ENCODE data around the gene OR8B3.
"Not testable (repeated sequence)": the region's sequence is repeated elsewhere in the genome, so short reads cannot be mapped to it uniquely, and the experiment has no call there.

Gene OR8B3

GRCh38 chr11:124424384-124424921, 25.6 kb upstream of the OR8B3 start, which contains the start of gene OR8B4:
TSS of gene OR8B4 (minus strand) at chr11:124424871. CDS start at chr11:124424871, 0 bp downstream.
- TF ChIP-seq TAF1 (IDR thresholded peaks at IDR 0.05; ENCODE audit: low read depth, low read length) = no peak
- DNase-seq (ENCODE audit: insufficient read length, low spot score) = no peak
- no peak for FAIRE-seq

- TF ChIP-seq SPI1 (IDR thresholded peaks at IDR 0.05; ENCODE audit: low read depth, low read length) (no peak), POLR2A (IDR thresholded peaks at IDR 0.05; ENCODE audit: low read depth, low read length) (no peak), PAX5 (IDR thresholded peaks at IDR 0.05; ENCODE audit: insufficient read depth, low read length, severe bottlenecking) (no peak), POU2F2 (IDR thresholded peaks at IDR 0.05; ENCODE audit: low read depth, low read length) (no peak), POLR2AphosphoS5 (IDR thresholded peaks at IDR 0.05; ENCODE audit: low read depth, low read length) (no peak), TAF1 (IDR thresholded peaks at IDR 0.05; ENCODE audit: low read depth, low read length) (no peak)
- no peak for DNase-seq (ENCODE audit: insufficient read length, low spot score)
- FAIRE-seq = no peak
Measured at GRCh38 chr11:124421043-124421442, 22.2 kb upstream of the OR8B3 start.

- DNase-seq (ENCODE audit: insufficient read length, low spot score) (no peak), FAIRE-seq (no peak)
- TF ChIP-seq PAX5 (IDR thresholded peaks at IDR 0.05; ENCODE audit: insufficient read depth, low read length, severe bottlenecking) = no peak
- no peak for TF ChIP-seq SPI1 (IDR thresholded peaks at IDR 0.05; ENCODE audit: low read depth, low read length)
- no peak for TF ChIP-seq POU2F2 (IDR thresholded peaks at IDR 0.05; ENCODE audit: low read depth, low read length)
- no peak for TF ChIP-seq TAF1 (IDR thresholded peaks at IDR 0.05; ENCODE audit: low read depth, low read length)
- TF ChIP-seq POLR2AphosphoS5 (IDR thresholded peaks at IDR 0.05; ENCODE audit: low read depth, low read length) = no peak
- no peak for TF ChIP-seq POLR2A (IDR thresholded peaks at IDR 0.05; ENCODE audit: low read depth, low read length)
Measured at GRCh38 chr11:124415356-124415923, 16.6 kb upstream of the OR8B3 start.

- DNase-seq (ENCODE audit: insufficient read length, low spot score) (no peak), FAIRE-seq (no peak)
- TF ChIP-seq POLR2AphosphoS5 (IDR thresholded peaks at IDR 0.05; ENCODE audit: low read depth, low read length) (no peak), SPI1 (IDR thresholded peaks at IDR 0.05; ENCODE audit: low read depth, low read length) (no peak), PAX5 (IDR thresholded peaks at IDR 0.05; ENCODE audit: insufficient read depth, low read length, severe bottlenecking) (no peak), POU2F2 (IDR thresholded peaks at IDR 0.05; ENCODE audit: low read depth, low read length) (no peak), POLR2A (IDR thresholded peaks at IDR 0.05; ENCODE audit: low read depth, low read length) (no peak), TAF1 (IDR thresholded peaks at IDR 0.05; ENCODE audit: low read depth, low read length) (no peak)
Measured at GRCh38 chr11:124409906-124410305, 11.1 kb upstream of the OR8B3 start.

GRCh38 chr11:124405581-124405980, 6.8 kb upstream of the OR8B3 start:
- DNase-seq (ENCODE audit: insufficient read length, low spot score) (no peak), FAIRE-seq (no peak)
- TF ChIP-seq POU2F2 (IDR thresholded peaks at IDR 0.05; ENCODE audit: low read depth, low read length) (no peak), POLR2AphosphoS5 (IDR thresholded peaks at IDR 0.05; ENCODE audit: low read depth, low read length) (no peak)

- not testable (repeated sequence) for FAIRE-seq; DNase-seq (ENCODE audit: insufficient read length, low spot score)
Measured at GRCh38 chr11:124403186-124403585, 4.4 kb upstream of the OR8B3 start.

GRCh38 chr11:124402326-124402922, 3.6 kb upstream of the OR8B3 start:
- no peak for TF ChIP-seq POLR2AphosphoS5 (IDR thresholded peaks at IDR 0.05; ENCODE audit: low read depth, low read length)
- TF ChIP-seq POLR2A (IDR thresholded peaks at IDR 0.05; ENCODE audit: low read depth, low read length) = no peak
- no peak for TF ChIP-seq TAF1 (IDR thresholded peaks at IDR 0.05; ENCODE audit: low read depth, low read length)
- no peak for TF ChIP-seq SPI1 (IDR thresholded peaks at IDR 0.05; ENCODE audit: low read depth, low read length)
- TF ChIP-seq POU2F2 (IDR thresholded peaks at IDR 0.05; ENCODE audit: low read depth, low read length) = no peak
- no peak for TF ChIP-seq PAX5 (IDR thresholded peaks at IDR 0.05; ENCODE audit: insufficient read depth, low read length, severe bottlenecking)
- FAIRE-seq = peak; percentile 80
- DNase-seq (ENCODE audit: insufficient read length, low spot score) = peak; percentile 39

- DNase-seq (ENCODE audit: insufficient read length, low spot score); FAIRE-seq: not testable (repeated sequence)
Measured at GRCh38 chr11:124396847-124397246, 2.0 kb downstream of the OR8B3 start.

GRCh38 chr11:124394408-124394807, 4.4 kb downstream of the OR8B3 start:
- TF ChIP-seq TAF1 (IDR thresholded peaks at IDR 0.05; ENCODE audit: low read depth, low read length) (no peak), PAX5 (IDR thresholded peaks at IDR 0.05; ENCODE audit: insufficient read depth, low read length, severe bottlenecking) (no peak), POU2F2 (IDR thresholded peaks at IDR 0.05; ENCODE audit: low read depth, low read length) (no peak), SPI1 (IDR thresholded peaks at IDR 0.05; ENCODE audit: low read depth, low read length) (no peak), POLR2A (IDR thresholded peaks at IDR 0.05; ENCODE audit: low read depth, low read length) (no peak), POLR2AphosphoS5 (IDR thresholded peaks at IDR 0.05; ENCODE audit: low read depth, low read length) (no peak)
- FAIRE-seq (no peak), DNase-seq (ENCODE audit: insufficient read length, low spot score) (no peak)

GRCh38 chr11:124384399-124384798, 14.4 kb downstream of the OR8B3 start, which contains the start of gene OR8B2:
TSS of gene OR8B2 (minus strand) at chr11:124384499. CDS start at chr11:124383343, 1,156 bp downstream.
- no peak for FAIRE-seq
- no peak for DNase-seq (ENCODE audit: insufficient read length, low spot score)
- TF ChIP-seq POU2F2 (IDR thresholded peaks at IDR 0.05; ENCODE audit: low read depth, low read length) (no peak), SPI1 (IDR thresholded peaks at IDR 0.05; ENCODE audit: low read depth, low read length) (no peak), TAF1 (IDR thresholded peaks at IDR 0.05; ENCODE audit: low read depth, low read length) (no peak), POLR2AphosphoS5 (IDR thresholded peaks at IDR 0.05; ENCODE audit: low read depth, low read length) (no peak), PAX5 (IDR thresholded peaks at IDR 0.05; ENCODE audit: insufficient read depth, low read length, severe bottlenecking) (no peak), POLR2A (IDR thresholded peaks at IDR 0.05; ENCODE audit: low read depth, low read length) (no peak)

GRCh38 chr11:124382857-124383256, 16.0 kb downstream of the OR8B3 start:
- DNase-seq (ENCODE audit: insufficient read length, low spot score); FAIRE-seq: not testable (repeated sequence)

All from GM12891 (cell line).